Measurements from ENCODE around the gene PI4KA.

PI4KA gene

GRCh38 chr22:20881869-20882815 lies 23.5 kb upstream of the PI4KA start:
- DNase-seq (ENCODE audit: low spot score), result no peak

GRCh38 chr22:20881231-20881630 lies 22.6 kb upstream of the PI4KA start:
- DNase-seq (ENCODE audit: low spot score), result peak; percentile 86

GRCh38 chr22:20877715-20878114 lies 19.1 kb upstream of the PI4KA start:
- no peak for DNase-seq (ENCODE audit: low spot score)

GRCh38 chr22:20875296-20875695 lies 16.7 kb upstream of the PI4KA start:
- DNase-seq (ENCODE audit: low spot score), result no peak

- DNase-seq (ENCODE audit: low spot score), result no peak
These were observed 14.6 kb upstream of the PI4KA start for GRCh38 chr22:20873214-20873613.

GRCh38 chr22:20869234-20869633 lies 10.6 kb upstream of the PI4KA start:
- no peak for DNase-seq (ENCODE audit: low spot score)

GRCh38 chr22:20868025-20868962 lies 9.7 kb upstream of the PI4KA start:
- DNase-seq (ENCODE audit: low spot score), result no peak

- peak; percentile 43 for DNase-seq (ENCODE audit: low spot score)
These were observed 8.8 kb upstream of the PI4KA start for GRCh38 chr22:20867179-20868024.

- peak; percentile 18 for DNase-seq (ENCODE audit: low spot score)
These were observed 8.1 kb upstream of the PI4KA start for GRCh38 chr22:20866736-20867135.

- DNase-seq (ENCODE audit: low spot score), result no peak
These were observed 7.3 kb upstream of the PI4KA start for GRCh38 chr22:20865875-20866445.

- DNase-seq (ENCODE audit: low spot score), result no peak
These were observed 6.7 kb upstream of the PI4KA start for GRCh38 chr22:20865331-20865730.

- DNase-seq (ENCODE audit: low spot score), result no peak
These were observed 5.7 kb upstream of the PI4KA start for GRCh38 chr22:20864186-20864908.

- no peak for DNase-seq (ENCODE audit: low spot score)
These were observed 4.8 kb upstream of the PI4KA start for GRCh38 chr22:20863366-20863765.

GRCh38 chr22:20862540-20862939 lies 3.9 kb upstream of the PI4KA start:
- DNase-seq (ENCODE audit: low spot score), result peak; percentile 33

GRCh38 chr22:20859615-20860014 lies 1.0 kb upstream of the PI4KA start:
- DNase-seq (ENCODE audit: low spot score), result peak; percentile 5

GRCh38 chr22:20857838-20858614 lies 585 bp downstream of the PI4KA start:
- DNase-seq (ENCODE audit: low spot score), result peak; percentile 71

GRCh38 chr22:20857247-20857643 lies 1.4 kb downstream of the PI4KA start:
- DNase-seq (ENCODE audit: low spot score), result no peak

GRCh38 chr22:20853236-20853660 lies 5.4 kb downstream of the PI4KA start:
- no peak for DNase-seq (ENCODE audit: low spot score)

- DNase-seq (ENCODE audit: low spot score), result no peak
These were observed 6.1 kb downstream of the PI4KA start for GRCh38 chr22:20852503-20852902.

- DNase-seq (ENCODE audit: low spot score), result no peak
These were observed 6.5 kb downstream of the PI4KA start for GRCh38 chr22:20852076-20852475.

Measured in kidney tubule cell (primary cell).